IPS DF 6.9 (cell line): ENCODE measurements around the gene KIRREL3.

Experiments used
- DNase-seq: peaks from one replicate; pipeline ENCODE4 v3.0.0-alpha.2; 2013; ENCODE audit warnings: low read depth, low spot score
- H3K27ac ChIP-seq: one replicate; pipeline ENCODE4 v1.5.1; 2013; ENCODE audit warnings: low read length, control low read depth
- H3K27me3 ChIP-seq: 2 replicates; pipeline ENCODE4 v1.6.1; 2013; ENCODE audit warnings: mild to moderate bottlenecking, low read length; ENCODE audit not compliant: control insufficient read depth, insufficient read depth
- H3K36me3 ChIP-seq: 2 replicates; pipeline ENCODE4 v1.6.1; 2013; ENCODE audit warnings: low read length; ENCODE audit not compliant: control insufficient read depth, insufficient read depth
- H3K4me1 ChIP-seq: 2 replicates; pipeline ENCODE4 v1.6.1; 2013; ENCODE audit warnings: low read length; ENCODE audit not compliant: control insufficient read depth, insufficient read depth
- H3K4me3 ChIP-seq: 2 replicates; pipeline ENCODE4 v1.5.1; 2013; ENCODE audit warnings: mild to moderate bottlenecking, low read length
- H3K9me3 ChIP-seq: 2 replicates; pipeline ENCODE4 v1.6.1; 2013; ENCODE audit warnings: low read length, inconsistent platforms; ENCODE audit not compliant: control insufficient read depth, insufficient read depth
- WGBS: extraction: QIAGEN DNeasy Blood & Tissue Kit; methylation state at CpG from one replicate; pipeline ENCODE4 v1.1.7; 2013; ENCODE audit warnings: mixed read lengths, missing lambda C conversion rate; ENCODE audit not compliant: insufficient read length, insufficient coverage; 5-methylcytosine and 5-hydroxymethylcytosine counted together

Gene KIRREL3

GRCh38 chr11:126734752-126735151 lies 265.8 kb downstream of the KIRREL3 start:
- Histone ChIP-seq H3K36me3 (no peaks in the 10 kb centered on the region), H3K27me3 (no peaks in the 10 kb centered on the region), H3K27ac (no peak overlapping the region), H3K9me3 (no peaks in the 10 kb centered on the region), H3K4me3 (no peak overlapping the region), H3K4me1 (peaks cover 4% of the 10 kb centered on the region; the same call in 1 of the 2 replicates)
- no CpG with 5 or more reads among the region's 7 CpGs for WGBS
- no peak for DNase-seq

- Histone ChIP-seq H3K4me1 (peaks cover 4% of the 10 kb centered on the region; the same call in 1 of the 2 replicates), H3K27me3 (no peaks in the 10 kb centered on the region), H3K27ac (no peak overlapping the region), H3K4me3 (no peak overlapping the region), H3K36me3 (no peaks in the 10 kb centered on the region), H3K9me3 (no peaks in the 10 kb centered on the region)
- no CpG with 5 or more reads among the region's 2 CpGs for WGBS
- DNase-seq: no peak
Measured at GRCh38 chr11:126733685-126734084, 266.9 kb downstream of the KIRREL3 start.

GRCh38 chr11:126732981-126733380 lies 267.6 kb downstream of the KIRREL3 start:
- no peak for DNase-seq
- Histone ChIP-seq H3K4me3 (no peak overlapping the region), H3K9me3 (no peaks in the 10 kb centered on the region), H3K36me3 (no peaks in the 10 kb centered on the region), H3K27me3 (no peaks in the 10 kb centered on the region), H3K27ac (no peak overlapping the region), H3K4me1 (peaks cover 4% of the 10 kb centered on the region; the same call in 1 of the 2 replicates)
- WGBS: no CpG with 5 or more reads among the region's 4 CpGs

- no peaks in the 10 kb centered on the region for H3K27me3 ChIP-seq
- H3K36me3 ChIP-seq: no peaks in the 10 kb centered on the region
- H3K9me3 ChIP-seq: no peaks in the 10 kb centered on the region
- H3K4me1 ChIP-seq: no peaks in the 10 kb centered on the region
- DNase-seq: no peak
- WGBS: no CpG with 5 or more reads among the region's 4 CpGs
- no peak overlapping the region for H3K27ac ChIP-seq
- H3K4me3 ChIP-seq: no peak overlapping the region
Measured at GRCh38 chr11:126731576-126732142, 268.9 kb downstream of the KIRREL3 start.

GRCh38 chr11:126727381-126727780 lies 273.2 kb downstream of the KIRREL3 start:
- Histone ChIP-seq H3K4me3 (no peak overlapping the region), H3K27me3 (no peaks in the 10 kb centered on the region)
- no CpG with 5 or more reads among the region's 5 CpGs for WGBS

GRCh38 chr11:126725521-126725920 lies 275.0 kb downstream of the KIRREL3 start:
- no CpG with 5 or more reads among the region's 7 CpGs for WGBS
- Histone ChIP-seq H3K27me3 (no peaks in the 10 kb centered on the region), H3K4me3 (no peak overlapping the region), H3K9me3 (no peaks in the 10 kb centered on the region), H3K27ac (no peak overlapping the region), H3K4me1 (no peaks in the 10 kb centered on the region), H3K36me3 (no peaks in the 10 kb centered on the region)
- DNase-seq: no peak

More at GRCh38 chr11:126727381-126727780, 273.2 kb downstream of the KIRREL3 start:
- H3K4me1 ChIP-seq: no peaks in the 10 kb centered on the region
- no peak for DNase-seq
- no peak overlapping the region for H3K27ac ChIP-seq
- H3K9me3 ChIP-seq: no peaks in the 10 kb centered on the region
- H3K36me3 ChIP-seq: no peaks in the 10 kb centered on the region

- H3K27me3 ChIP-seq: no peaks in the 10 kb centered on the region
- no peak overlapping the region for H3K4me3 ChIP-seq
- DNase-seq: no peak
- no peak overlapping the region for H3K27ac ChIP-seq
- WGBS: no CpG with 5 or more reads among the region's 5 CpGs
- no peaks in the 10 kb centered on the region for H3K9me3 ChIP-seq
- no peaks in the 10 kb centered on the region for H3K36me3 ChIP-seq
- H3K4me1 ChIP-seq: no peaks in the 10 kb centered on the region
Measured at GRCh38 chr11:126725043-126725442, 275.5 kb downstream of the KIRREL3 start.

- H3K4me1 ChIP-seq: no peaks in the 10 kb centered on the region
- DNase-seq: no peak
- H3K27ac ChIP-seq: no peak overlapping the region
- no peaks in the 10 kb centered on the region for H3K27me3 ChIP-seq
- H3K4me3 ChIP-seq: no peak overlapping the region
- H3K9me3 ChIP-seq: no peaks in the 10 kb centered on the region
- no peaks in the 10 kb centered on the region for H3K36me3 ChIP-seq
- WGBS: no CpG with 5 or more reads among the region's 1 CpG
Measured at GRCh38 chr11:126723665-126724045, 276.9 kb downstream of the KIRREL3 start.

GRCh38 chr11:126722956-126723664 lies 277.5 kb downstream of the KIRREL3 start:
- H3K27me3 ChIP-seq: no peaks in the 10 kb centered on the region
- H3K36me3 ChIP-seq: no peaks in the 10 kb centered on the region
- WGBS: no CpG with 5 or more reads among the region's 6 CpGs
- no peak overlapping the region for H3K27ac ChIP-seq
- no peaks in the 10 kb centered on the region for H3K9me3 ChIP-seq
- no peak overlapping the region for H3K4me3 ChIP-seq
- no peaks in the 10 kb centered on the region for H3K4me1 ChIP-seq
- no peak for DNase-seq

GRCh38 chr11:126722006-126722736 lies 278.4 kb downstream of the KIRREL3 start:
- no peaks in the 10 kb centered on the region for H3K36me3 ChIP-seq
- DNase-seq: no peak
- WGBS: no CpG with 5 or more reads among the region's 1 CpG
- no peak overlapping the region for H3K4me3 ChIP-seq
- no peaks in the 10 kb centered on the region for H3K9me3 ChIP-seq
- H3K27me3 ChIP-seq: no peaks in the 10 kb centered on the region
- no peak overlapping the region for H3K27ac ChIP-seq
- H3K4me1 ChIP-seq: no peaks in the 10 kb centered on the region
